HepG2 (cell line): Measurements from ENCODE around the gene ANKAR. TPM values are rescaled to one million over a fixed set of nuclear protein-coding genes. Genes with fewer than 3 reads are reported as not detected.

ENCODE experiments used
- ATAC-seq: fragments of 200-7000 bp; cut with Tn5 transposase; 3 replicates; pipeline ENCODE4 v1.9.1; 2020; ENCODE audit warnings: mild to moderate bottlenecking, moderate library complexity
- BruUV-seq: library from RNA; stranded (reverse); fragments of 400-500 nt; replicated peaks from 2 replicates; lab custom pipeline; 2021; lab: Mats Ljungman, UMichigan
- CTCF ChIA-PET: fragments of 300-600 bp; formaldehyde crosslinking; extraction: SDS; loops from one replicate; lab custom pipeline; 2021; ENCODE audit warnings: low total read pairs, inconsistent platforms, low intra/inter-chr PET ratio; lab: Yijun Ruan, JAX
- POLR2A ChIA-PET: fragments of 350-600 bp; sonication (Branson Sonifier 250); formaldehyde crosslinking; loops from one replicate; lab custom pipeline; 2020; ENCODE audit warnings: antibody characterized with exemption, inconsistent platforms; lab: Yijun Ruan, JAX
- DNase-seq: peaks from one replicate; pipeline ENCODE4 v3.0.0-alpha.2; 2015; ENCODE audit warnings: low spot score
- FAIRE-seq: peaks from 3 replicates; lab custom pipeline; 2011; peaks lifted over from hg19 to GRCh38; lab: Jason Lieb, UNC
- H2AFZ ChIP-seq: one replicate; pipeline ENCODE4 v1.6.1; 2011; ENCODE audit warnings: low read length, inconsistent platforms
- H3K27ac ChIP-seq: fragments of 300-600 bp; 3 replicates; pipeline ENCODE4 v1.8.0; 2011; ENCODE audit warnings: mixed run types, mild to moderate bottlenecking, mixed read lengths, low read length, inconsistent platforms; ENCODE audit not compliant: insufficient read depth; ENCODE audit errors: extremely low read length
- H3K27me3 ChIP-seq, 2 experiments: fragments of 200-600 bp in 1 of 2; 2 replicates in 1 of 2; 3 replicates in 1 of 2; pipeline versions ENCODE4 v1.6.0 to v1.8.0; 2011; ENCODE audit warnings: low read length in 2 of 2, mild to moderate bottlenecking in 2 of 2, moderate library complexity in 2 of 2, inconsistent platforms in 1 of 2; ENCODE audit not compliant: insufficient read depth in 2 of 2, control insufficient read depth in 1 of 2
- H3K36me3 ChIP-seq, 2 experiments: fragments of 200-600 bp in 1 of 2; replicated peaks in 1 of 2; 2 replicates in 1 of 2; 3 replicates in 1 of 2; pipeline versions ENCODE4 v1.5.1 to v1.8.0; 2011; ENCODE audit warnings: low read length in 2 of 2, inconsistent platforms in 1 of 2; ENCODE audit not compliant: insufficient read depth in 2 of 2, control insufficient read depth in 1 of 2
- H3K4me1 ChIP-seq: 2 replicates; pipeline ENCODE4 v1.5.1; 2012; ENCODE audit warnings: low read length, inconsistent platforms; ENCODE audit not compliant: insufficient read depth
- H3K4me2 ChIP-seq: 2 replicates; pipeline ENCODE4 v1.6.0; 2011; ENCODE audit warnings: low read depth, low read length, inconsistent platforms
- H3K4me3 ChIP-seq, 3 experiments: fragments of 200-600 bp in 1 of 3; sonication (generic), shearing (Covaris generic) in 1 of 3; replicated peaks in 1 of 3; 2 replicates each; pipeline ENCODE4 v1.5.1; 2011 to 2016; ENCODE audit warnings: low read length in 3 of 3, inconsistent platforms in 2 of 3, low read depth in 2 of 3, mild to moderate bottlenecking in 2 of 3, control low read depth in 1 of 3, mixed read lengths in 1 of 3; ENCODE audit not compliant: insufficient read depth in 1 of 3
- H3K79me2 ChIP-seq: one replicate; pipeline ENCODE4 v1.6.1; 2011; ENCODE audit warnings: low read length, inconsistent platforms; ENCODE audit not compliant: insufficient read depth
- H3K9ac ChIP-seq: 2 replicates; pipeline ENCODE4 v1.6.0; 2011; ENCODE audit warnings: mild to moderate bottlenecking, low read depth, low read length, inconsistent platforms; ENCODE audit not compliant: insufficient read depth
- H3K9me3 ChIP-seq: 2 replicates; pipeline ENCODE4 v1.5.1; 2012; ENCODE audit warnings: mild to moderate bottlenecking, low read length
- H4K20me1 ChIP-seq: 2 replicates; pipeline ENCODE4 v1.6.0; 2011; ENCODE audit warnings: inconsistent platforms, mild to moderate bottlenecking, low read length, moderate library complexity; ENCODE audit not compliant: insufficient read depth
- ATRX ChIP-seq: sonication (generic); formaldehyde crosslinking; IDR thresholded peaks from 2 replicates; pipeline ENCODE4 v1.4.0; 2020; ENCODE audit warnings: missing genetic modification reagents, borderline replicate concordance
- HOXA7 ChIP-seq: sonication (generic); formaldehyde crosslinking; IDR thresholded peaks from 2 replicates; pipeline ENCODE4 v1.8.1; 2022; ENCODE audit warnings: mild to moderate bottlenecking, missing genetic modification reagents, moderate library complexity
- IKZF5 ChIP-seq: IDR thresholded peaks from 2 replicates; pipeline ENCODE4 v1.6.1; 2018; ENCODE audit warnings: missing genetic modification reagents, mild to moderate bottlenecking, missing compliant biosample characterization
- IRF2 ChIP-seq: IDR thresholded peaks from 2 replicates; pipeline ENCODE4 v1.6.1; 2018; ENCODE audit warnings: missing genetic modification reagents, missing compliant biosample characterization
- KDM6A ChIP-seq: IDR thresholded peaks from 2 replicates; pipeline ENCODE4 v1.6.1; 2016; ENCODE audit warnings: low read depth
- KLF9 ChIP-seq: IDR thresholded peaks from 2 replicates; pipeline ENCODE4 v1.6.1; 2016; ENCODE audit warnings: low read depth
- XRCC5 ChIP-seq: fragments of 200-400 bp; formaldehyde crosslinking; optimal IDR thresholded peaks from 2 replicates; pipeline ENCODE3; 2017; ENCODE audit warnings: mild to moderate bottlenecking, low read length
- in situ Hi-C: cut with HindIII; loops from 2 replicates; pipeline ENCODE4 v1.10.0; 2017; ENCODE audit warnings: low pct_unique_long_range_greater_than_20kb; ENCODE audit not compliant: extremely low pct_ligation_motif_present
- intact Hi-C: fragments of 100-400 bp; cut with micrococcal nuclease; formaldehyde crosslinking; loops from one replicate; pipeline ENCODE4 v1.10.0; 2022; ENCODE audit not compliant: unreplicated experiment
- polyA plus RNA-seq, 8 experiments: library from polyadenylated mRNA; depleted of rRNA in 3 of 8; stranded (reverse) in 7 of 8; unstranded in 1 of 8; fragments of >200 nt; fragmentation: Illumina TruSeq in 4 of 8; extraction: Trizol in 4 of 8; gene quantifications; 2 replicates each; pipeline versions ENCODE4 v1.2.1 to v1.2.3, GENCODE V29; 2011 to 2016; ENCODE audit warnings: low read depth in 4 of 8, missing spikeins in 1 of 8, mixed read lengths in 1 of 8; ENCODE audit not compliant: insufficient read depth in 1 of 8
- total RNA-seq, 5 experiments: library from RNA; depleted of rRNA; stranded (reverse); fragments of >200 nt; fragmentation: Illumina TruSeq; extraction: Trizol; gene quantifications; 2 replicates each; pipeline ENCODE4 v1.2.3, GENCODE V29; 2016; ENCODE audit warnings: low read depth in 1 of 5
- TF ChIP-seq, protein P1 (sequence below): fragments of 450-650 bp; IDR thresholded peaks from 2 replicates; pipeline ENCODE4 v1.6.1; 2016

ANKAR gene
- total and polyA plus RNA-seq, 2 of the 13 experiments (the other 11 are each of a cell fraction or from before 2014, with no cell fraction given): 3.6 to 5.0 TPM

DNA sequence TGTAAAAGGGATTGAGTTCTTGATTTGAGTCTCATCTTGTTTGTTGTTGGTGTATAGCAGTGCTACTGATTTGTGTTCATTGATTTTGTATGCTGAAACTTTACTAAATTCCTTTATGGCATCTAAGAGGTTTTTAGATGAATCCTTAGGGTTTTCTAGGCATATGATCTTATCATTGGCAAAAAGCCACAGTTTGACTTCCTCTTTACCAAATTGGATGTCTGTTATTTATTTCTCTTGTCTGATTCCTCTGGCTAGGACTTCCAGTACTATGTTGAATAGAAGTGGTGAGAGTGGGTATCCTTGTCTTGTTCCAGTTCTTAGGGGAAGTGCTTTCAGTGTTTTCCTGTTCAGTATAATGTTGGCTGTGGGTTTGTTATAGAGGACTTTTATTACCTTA, 4.8 kb downstream of the ANKAR start:
- Histone ChIP-seq H3K36me3 (no peaks in the 10 kb centered on the region; a peak in 1 of 5 replicates), H2AFZ (no peak overlapping the region), H3K79me2 (no peaks in the 10 kb centered on the region), H4K20me1 (no peaks in the 10 kb centered on the region), H3K9me3 (peaks cover 7% of the 10 kb centered on the region; the same call in 1 of the 2 replicates), H3K27ac (no peak overlapping the region), H3K4me3 (no peak overlapping the region), H3K27me3 (no peaks in the 10 kb centered on the region; a peak in 1 of 5 replicates), H3K4me1 (peaks cover 10% of the 10 kb centered on the region), H3K4me2 (no peak overlapping the region), H3K9ac (no peak overlapping the region)
- BruUV-seq: no TSS peak
- no peak for TF ChIP-seq XRCC5
- no peak for TF ChIP-seq IKZF5 (CRISPR knock-in tag)
- TF ChIP-seq ATRX: no peak
- TF ChIP-seq IRF2: no peak
- TF ChIP-seq KLF9: no peak
- TF ChIP-seq KDM6A (CRISPR knock-in tag): no peak
- no peak for TF ChIP-seq HOXA7 (CRISPR knock-in tag)
- TF ChIP-seq, protein P1, sequence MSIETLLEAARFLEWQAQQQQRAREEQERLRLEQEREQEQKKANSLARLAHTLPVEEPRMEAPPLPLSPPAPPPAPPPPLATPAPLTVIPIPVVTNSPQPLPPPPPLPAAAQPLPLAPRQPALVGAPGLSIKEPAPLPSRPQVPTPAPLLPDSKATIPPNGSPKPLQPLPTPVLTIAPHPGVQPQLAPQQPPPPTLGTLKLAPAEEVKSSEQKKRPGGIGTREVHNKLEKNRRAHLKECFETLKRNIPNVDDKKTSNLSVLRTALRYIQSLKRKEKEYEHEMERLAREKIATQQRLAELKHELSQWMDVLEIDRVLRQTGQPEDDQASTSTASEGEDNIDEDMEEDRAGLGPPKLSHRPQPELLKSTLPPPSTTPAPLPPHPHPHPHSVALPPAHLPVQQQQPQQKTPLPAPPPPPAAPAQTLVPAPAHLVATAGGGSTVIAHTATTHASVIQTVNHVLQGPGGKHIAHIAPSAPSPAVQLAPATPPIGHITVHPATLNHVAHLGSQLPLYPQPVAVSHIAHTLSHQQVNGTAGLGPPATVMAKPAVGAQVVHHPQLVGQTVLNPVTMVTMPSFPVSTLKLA: no peak
- intact Hi-C loops (no loop called here), in situ Hi-C loops (loop anchor here (5.0 kb wide), 1 partner anchor 83 kb away; the partner anchor contains the start of gene OSGEPL1)
- DNase-seq (no peak), ATAC-seq (no peak), FAIRE-seq (no peak)
- ChIA-PET POLR2A (no interaction called here), CTCF (no interaction called here)
